B cell (primary cell): Measurements from ENCODE around the gene HOXD4.

ENCODE experiments used
- CTCF ChIP-seq: fragments of 200-600 bp; IDR thresholded peaks from one replicate; pipeline ENCODE4 v1.8.0; 2022; ENCODE audit warnings: antibody characterized with exemption, mild to moderate bottlenecking
- EZH2 ChIP-seq: IDR thresholded peaks from 2 replicates; pipeline ENCODE4 v1.6.1; 2012; ENCODE audit warnings: borderline replicate concordance, low read depth, mild to moderate bottlenecking, moderate library complexity, low read length; ENCODE audit not compliant: insufficient read depth, poor library complexity, severe bottlenecking

- TF ChIP-seq CTCF (no peak), EZH2 (no peak)
These were observed 37.7 kb downstream of the HOXD4 start for GRCh38 chr2:176188774-176189680.
